ENCODE results near the gene SLC19A3. TPM values are rescaled to one million over a fixed set of nuclear protein-coding genes. Genes with fewer than 3 reads are reported as not detected.

The SLC19A3 gene
- total and polyA plus RNA-seq, 2 donors (not counting 3 experiments of a cell fraction or from before 2014, with no cell fraction given), result 0.01 TPM; not detected in 1

GRCh38 chr2:227766373-227766883, 48.6 kb upstream of the SLC19A3 start:
- Histone ChIP-seq H3K36me3 (ENCODE audit: control insufficient read depth in 2 of 2, extremely low read depth in 1 of 2, insufficient read depth in 2 of 2, low read length in 2 of 2) (no peaks in the 10 kb centered on the region), H3K4me1 (ENCODE audit: control insufficient read depth, extremely low read depth, insufficient read depth, low read length) (peaks cover 7% of the 10 kb centered on the region), H3K27me3 (ENCODE audit: control insufficient read depth in 2 of 2, insufficient read depth in 2 of 2, low read length in 2 of 2) (no peaks in the 10 kb centered on the region), H3K9ac (replicated peaks; ENCODE audit: extremely low read depth, insufficient read depth, low read length) (no peak overlapping the region), H3K79me2 (ENCODE audit: control insufficient read depth, insufficient read depth, low read length) (no peaks in the 10 kb centered on the region), H3K9me1 (replicated peaks; ENCODE audit: control insufficient read depth, extremely low read depth, insufficient read depth, low read length) (no peaks in the 10 kb centered on the region), H3K27ac (ENCODE audit: insufficient read depth, low read depth, low read length) (no peak overlapping the region), H3K4me2 (ENCODE audit: insufficient read depth, low read length) (no peak overlapping the region), H3K9me3 (replicated peaks; ENCODE audit: control insufficient read depth, insufficient read depth, low read length) (no peaks in the 10 kb centered on the region), H3K4me3 (replicated peaks in 1 of 3; ENCODE audit: insufficient read depth in 1 of 3, low read depth in 1 of 3, low read length in 3 of 3) (no peak overlapping the region), H4K20me1 (replicated peaks; ENCODE audit: control insufficient read depth, extremely low read depth, insufficient read depth, low read length) (no peaks in the 10 kb centered on the region), H2AFZ (ENCODE audit: low read depth, low read length) (peak overlapping the region; percentile 71)
- CTCF ChIA-PET, result interaction anchor here (0.7 to 5.0 kb wide), 58 partner anchors 8 to 1665 kb away, joined by 3 to 139 read pairs (median 4); partner anchors contain the start of genes DAW1, SCYGR5 and SLC19A3
- dilution Hi-C loops (cut with MboI; ENCODE audit: extremely low pct_ligation_motif_present, low sequenced_read_pairs) (no loop called here), intact Hi-C loops (cut with micrococcal nuclease) (loop anchor here (1.0 to 5.0 kb wide), 10 partner anchors 26 to 636 kb away; partner anchors contain the start of genes AGFG1 and MFF)
- no TSS peak for BruUV-seq (replicated peaks)
- TF ChIP-seq JUN (IDR thresholded peaks at IDR 0.05; ENCODE audit: borderline replicate concordance, insufficient read depth, insufficient read length, low read depth) (no peak), POLR2AphosphoS5 (IDR thresholded peaks at IDR 0.05; ENCODE audit: insufficient read depth, low read depth, low read length) (no peak), CTCF (IDR thresholded peaks at IDR 0.05; ENCODE audit: extremely low read depth in 1 of 2, insufficient read depth in 1 of 2, low read depth in 1 of 2, low read length in 2 of 2) (peak; percentile 75 to 79), GATA2 (IDR thresholded peaks at IDR 0.05; ENCODE audit: insufficient read depth, insufficient read length, low read depth, low read length) (no peak), FOS (IDR thresholded peaks at IDR 0.05; ENCODE audit: borderline replicate concordance, insufficient read depth, low read length) (no peak)
- TF ChIP-seq, protein P1, sequence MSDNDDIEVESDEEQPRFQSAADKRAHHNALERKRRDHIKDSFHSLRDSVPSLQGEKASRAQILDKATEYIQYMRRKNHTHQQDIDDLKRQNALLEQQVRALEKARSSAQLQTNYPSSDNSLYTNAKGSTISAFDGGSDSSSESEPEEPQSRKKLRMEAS (IDR thresholded peaks at IDR 0.05; ENCODE audit: insufficient read depth, insufficient read length), result no peak
- DNase-seq (ENCODE audit: low read depth, low spot score) (peak; percentile 85), FAIRE-seq (peak; percentile 92)
- POLR2A ChIA-PET, result interaction anchor here (0.6 to 1.4 kb wide), 3 partner anchors 41 to 360 kb away, joined by 3 to 5 read pairs (median 4); no protein-coding TSS in a partner anchor

Measured in endothelial cell of umbilical vein (primary cell).